Stimulated activated CD4-positive, alpha-beta T cell treated with anti-CD3 and anti-CD28 coated beads, Interleukin-1b, Interleukin-23, amount 100 ng/mL, for 24 hours (primary cell): Measurements from ENCODE around the gene KHDC3L.
"Not testable (repeated sequence)": the region's sequence is repeated elsewhere in the genome, so short reads cannot be mapped to it uniquely, and the experiment has no call there.

ENCODE experiments used
- DNase-seq, 4 experiments: peaks; one replicate each; pipeline ENCODE4 v3.0.0-alpha.2; 2020; ENCODE audit warnings: low read depth in 4 of 4, low spot score in 1 of 4

The KHDC3L gene

GRCh38 chr6:73369157-73369556 lies 6.7 kb downstream of the KHDC3L start:
- DNase-seq, result no peak

DNA sequence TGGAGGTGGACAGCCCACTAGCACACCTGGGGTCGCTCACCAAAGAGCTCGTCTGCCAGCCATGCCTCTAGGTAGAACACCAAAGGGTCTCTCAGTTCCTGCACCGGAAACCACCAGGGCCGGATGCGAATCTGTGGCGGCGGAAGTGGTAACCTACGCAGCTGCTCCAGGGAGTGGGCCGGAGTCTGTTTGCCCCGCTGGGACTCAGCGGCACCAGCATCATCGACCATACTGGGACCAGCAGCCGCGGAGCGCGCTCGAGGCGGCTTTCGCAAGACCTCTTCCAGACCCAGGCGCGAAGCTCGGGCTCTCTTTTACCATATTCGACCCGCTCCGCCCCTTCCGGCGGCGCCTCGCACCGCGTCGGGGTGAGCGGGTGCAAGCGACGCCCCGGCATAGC lies 7.1 kb downstream of the KHDC3L start, which contains the start of gene OOEP:
TSS of gene OOEP (minus strand) at position 335 of the 400 bp plus-strand sequence. CDS start at position 230, 105 bp downstream.
- DNase-seq, result no peak

DNA sequence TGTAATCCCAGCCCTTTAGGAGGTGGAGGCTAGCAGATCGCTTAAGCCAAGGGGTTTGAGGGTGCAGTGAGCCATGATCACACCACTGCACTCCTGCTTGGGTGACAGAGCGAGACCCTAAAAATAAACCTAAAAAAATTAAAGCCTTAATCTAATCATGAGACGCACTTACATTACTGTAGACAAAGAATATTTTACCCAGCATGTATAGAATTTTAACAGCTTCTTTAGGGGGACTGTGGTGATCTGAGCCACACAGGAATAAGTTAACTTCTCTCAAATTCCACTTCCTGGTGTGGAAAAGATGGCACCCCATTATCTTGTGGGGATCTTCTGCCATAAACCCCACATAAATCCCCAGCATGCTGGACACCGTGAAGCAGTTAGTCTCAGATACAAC lies 9.5 kb downstream of the KHDC3L start:
- no peak for DNase-seq

GRCh38 chr6:73372516-73372915 lies 10.1 kb downstream of the KHDC3L start:
- no peak for DNase-seq

GRCh38 chr6:73375216-73375615 lies 12.8 kb downstream of the KHDC3L start:
- no peak for DNase-seq

- no peak for DNase-seq
Measured at GRCh38 chr6:73377225-73377624, 14.8 kb downstream of the KHDC3L start.

DNA sequence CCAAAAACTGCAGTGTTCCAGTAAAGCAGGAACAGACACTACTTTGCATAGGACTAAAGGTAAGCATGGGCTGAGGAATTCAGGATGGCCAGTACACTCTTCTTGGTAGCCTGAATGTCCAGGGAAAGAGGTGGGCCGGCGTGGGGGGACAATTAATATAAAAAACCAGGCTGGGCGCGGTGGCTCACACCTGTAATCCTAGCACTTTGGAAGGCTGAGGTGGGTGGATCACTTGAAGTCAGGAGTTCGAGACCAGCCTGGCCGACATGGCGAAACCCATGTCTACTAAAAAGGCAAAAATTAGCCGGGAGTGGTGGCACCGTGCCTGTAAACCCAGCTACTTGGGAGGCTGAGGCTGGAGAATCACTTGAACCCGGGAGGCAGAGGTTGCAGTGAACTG lies 19.1 kb downstream of the KHDC3L start:
- DNase-seq, result not testable (repeated sequence)

DNA sequence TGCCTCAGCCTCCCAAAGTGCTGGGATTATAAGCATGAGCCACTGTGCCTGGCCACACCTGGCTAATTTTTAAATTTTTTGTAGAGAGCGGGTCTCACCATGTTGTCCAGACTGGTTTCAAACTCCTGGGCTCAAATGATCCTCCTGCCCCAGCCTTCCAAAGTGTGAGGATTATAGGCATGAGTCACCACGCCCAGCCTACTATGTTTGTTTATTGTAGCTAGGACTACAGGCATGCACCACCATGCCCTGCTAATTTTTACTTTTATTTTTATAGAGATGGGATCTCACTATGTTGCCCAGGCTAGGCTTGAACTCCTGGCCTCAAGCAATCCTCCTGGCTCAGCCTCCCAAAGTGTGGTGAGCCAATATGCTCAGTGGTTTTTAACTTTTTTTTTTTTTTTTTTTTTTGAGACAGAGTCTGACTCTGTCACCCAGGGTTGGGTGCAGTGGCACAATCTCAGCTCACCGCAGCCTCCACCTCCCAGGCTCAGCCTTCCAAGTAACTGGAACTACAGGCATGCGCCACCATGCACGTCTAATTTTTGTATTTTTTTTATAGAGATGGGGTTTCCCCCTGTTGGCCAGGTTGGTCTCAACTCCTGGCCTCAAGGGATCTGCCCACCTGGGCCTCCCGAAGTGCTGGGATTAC lies 20.1 kb downstream of the KHDC3L start:
- no peak for DNase-seq

DNA sequence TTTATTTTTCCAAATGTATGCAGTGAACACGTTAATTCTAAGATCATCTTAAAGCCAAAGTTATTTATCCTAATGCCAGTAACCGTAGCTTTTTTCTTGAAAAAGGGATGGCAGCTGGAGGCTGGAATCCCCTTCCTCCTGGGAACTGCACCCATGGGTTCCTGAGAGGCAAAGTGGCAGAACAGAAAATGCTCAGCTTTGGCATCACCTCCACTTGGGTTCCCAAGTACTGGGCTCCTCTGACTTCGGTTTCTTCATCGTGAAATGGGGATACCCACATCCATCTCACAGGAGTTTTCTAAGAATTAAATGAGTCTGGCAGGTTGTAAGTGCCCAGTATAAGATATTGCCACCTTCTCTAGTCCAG lies 26.0 kb downstream of the KHDC3L start:
- DNase-seq, result no peak

GRCh38 chr6:73388800-73389512 lies 26.5 kb downstream of the KHDC3L start:
- DNase-seq, result peak; percentile 13 to 38 (median 16)

DNA sequence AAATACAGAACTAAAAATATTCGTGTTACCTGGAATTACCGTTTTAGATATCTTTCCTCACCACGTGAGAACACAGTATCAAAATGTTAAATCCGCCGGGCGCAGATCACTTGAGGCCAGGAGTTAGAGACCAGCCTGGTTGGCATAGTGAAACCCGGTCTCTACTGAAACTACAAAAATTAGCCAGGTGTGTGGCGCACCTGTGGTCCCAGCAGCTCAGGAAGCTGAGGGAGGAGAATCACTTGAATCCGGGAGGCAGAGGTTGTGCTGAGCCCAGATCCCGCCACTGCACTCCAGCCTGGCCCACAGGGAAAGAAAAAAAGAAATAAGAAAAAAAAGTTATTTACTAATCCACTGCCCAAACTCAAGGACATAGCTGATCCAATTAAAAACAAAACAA lies 27.4 kb downstream of the KHDC3L start:
- no peak for DNase-seq

- no peak for DNase-seq
Measured at GRCh38 chr6:73391675-73392074, 29.2 kb downstream of the KHDC3L start.

- not testable (repeated sequence) for DNase-seq
Measured at GRCh38 chr6:73392188-73392587, 29.7 kb downstream of the KHDC3L start.

GRCh38 chr6:73393278-73393677 lies 30.8 kb downstream of the KHDC3L start:
- no peak for DNase-seq

DNA sequence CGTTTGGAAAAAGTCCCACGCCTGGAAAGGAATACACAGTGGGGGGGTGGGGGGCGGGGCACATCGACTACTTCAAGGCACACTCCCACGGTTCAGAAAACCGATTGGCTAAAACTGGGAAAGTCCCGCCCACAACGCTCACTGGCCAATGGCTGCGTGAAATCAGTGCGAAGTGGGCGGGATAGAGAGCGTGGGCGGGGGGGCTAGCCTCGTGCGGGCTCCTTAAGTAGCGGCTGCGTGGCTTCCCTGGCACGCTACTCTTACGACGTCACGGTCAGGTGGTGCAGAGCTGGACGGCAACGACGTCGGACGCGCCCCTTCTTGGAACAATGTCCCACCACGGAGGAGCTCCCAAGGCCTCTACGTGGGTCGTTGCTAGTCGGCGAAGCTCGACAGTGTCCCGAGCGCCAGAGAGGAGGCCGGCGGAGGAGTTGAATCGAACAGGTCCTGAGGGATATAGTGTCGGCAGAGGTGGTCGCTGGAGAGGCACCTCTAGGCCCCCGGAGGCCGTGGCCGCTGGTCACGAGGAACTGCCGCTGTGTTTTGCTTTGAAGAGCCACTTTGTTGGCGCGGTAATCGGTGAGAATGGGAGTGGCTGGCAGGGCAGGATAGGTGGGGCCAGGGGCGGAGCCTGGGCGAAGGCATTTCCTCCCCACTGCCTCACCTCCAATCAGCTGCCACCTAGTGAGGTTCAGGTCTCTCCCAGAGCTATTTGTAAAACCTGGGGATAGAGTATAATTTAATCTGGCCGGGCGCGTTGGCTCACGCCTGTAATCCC lies 32.3 kb downstream of the KHDC3L start, which contains the start of gene DDX43:
TSS of gene DDX43 (plus strand) at position 252 of the 778 bp plus-strand sequence. CDS start at position 330, 78 bp downstream.
- peak in 1 of 4 experiments; percentile 14 for DNase-seq

DNA sequence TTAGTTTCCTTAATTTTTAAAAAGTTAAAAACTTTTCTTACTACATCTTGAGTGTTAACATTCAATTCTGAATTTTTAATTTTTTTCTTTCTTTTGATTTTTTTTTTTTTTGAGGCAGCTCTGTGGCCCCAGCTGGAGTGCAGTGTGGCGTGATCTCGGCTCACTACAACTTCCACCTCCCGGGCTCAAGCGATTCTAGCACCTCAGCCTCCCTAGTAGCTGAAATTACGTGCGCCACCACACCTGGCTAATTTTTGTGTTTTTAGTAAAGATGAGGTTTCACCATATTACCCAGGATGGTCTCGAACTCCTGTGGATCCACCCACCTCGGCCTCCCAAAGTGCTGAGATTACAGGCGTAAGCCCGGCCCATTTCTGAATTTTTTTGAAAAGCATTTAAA lies 33.4 kb downstream of the KHDC3L start:
- no peak for DNase-seq

DNA sequence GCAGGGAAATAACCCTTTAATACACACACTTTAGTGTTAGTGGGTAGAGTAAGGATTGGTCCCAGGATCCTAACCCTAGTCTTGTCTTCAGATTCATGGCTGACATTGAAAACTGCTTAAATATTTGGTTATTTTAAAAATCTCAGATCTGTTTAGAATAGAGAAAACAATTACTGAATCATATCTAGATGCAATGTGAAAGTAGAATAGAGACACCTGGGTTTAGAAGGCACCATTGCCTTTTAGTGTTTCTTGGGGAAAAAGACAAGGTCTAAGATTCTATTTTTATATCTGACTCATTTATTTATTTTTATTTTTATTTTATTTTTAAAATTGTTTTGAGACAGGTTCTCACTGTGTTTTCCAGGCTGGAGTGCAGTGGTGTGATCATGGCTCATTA lies 38.2 kb downstream of the KHDC3L start:
- no peak for DNase-seq

GRCh38 chr6:73409395-73409794 lies 46.9 kb downstream of the KHDC3L start:
- DNase-seq, result no peak

DNA sequence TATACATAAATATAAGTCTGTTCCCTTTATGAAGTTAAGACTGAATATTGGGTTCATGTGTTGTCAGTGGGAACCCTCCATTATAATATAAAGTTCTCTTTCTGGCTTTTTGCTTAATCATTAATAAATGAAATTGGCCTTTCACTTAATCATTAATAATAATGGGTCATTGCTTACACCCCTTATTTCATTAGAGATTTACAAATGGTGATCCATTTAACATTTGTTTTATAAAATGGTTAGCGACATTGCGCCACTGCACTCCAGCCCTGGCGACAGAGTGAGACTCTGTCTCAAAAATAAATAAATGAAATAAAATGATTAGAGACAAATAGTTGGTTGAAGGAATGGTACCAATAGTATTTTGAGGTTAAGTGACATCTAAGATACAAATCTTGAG lies 50.6 kb downstream of the KHDC3L start:
- DNase-seq, result no peak
